Mucosa of descending colon (tissue), 3 donors: ENCODE measurements around the gene ARHGAP26. TPM values are rescaled to one million over a fixed set of nuclear protein-coding genes. Genes with fewer than 3 reads are reported as not detected.

Experiments used
- ATAC-seq: fragments of 200-7000 bp; cut with Tn5 transposase; one replicate; pipeline ENCODE4 v1.9.1; 2020; ENCODE audit warnings: mild to moderate bottlenecking, moderate library complexity
- DNase-seq, 3 donors: peaks; one replicate each; pipeline ENCODE4 v3.0.0-alpha.2; 2020
- H3K36me3 ChIP-seq: fragments of 200-600 bp; one replicate; pipeline ENCODE4 v1.8.0; 2021; ENCODE audit warnings: low read depth, mild to moderate bottlenecking
- H3K4me1 ChIP-seq: fragments of 200-600 bp; one replicate; pipeline ENCODE4 v1.8.0; 2021; ENCODE audit warnings: low read depth, mild to moderate bottlenecking
- H3K4me3 ChIP-seq: fragments of 200-600 bp; one replicate; pipeline ENCODE4 v1.8.0; 2021; ENCODE audit warnings: mild to moderate bottlenecking
- H3K9me3 ChIP-seq: fragments of 200-600 bp; one replicate; pipeline ENCODE4 v1.8.0; 2021; ENCODE audit warnings: mild to moderate bottlenecking
- intact Hi-C, 2 donors: fragments of 100-400 bp; cut with DNase I in 1 of 2; cut with micrococcal nuclease in 1 of 2; formaldehyde crosslinking; loops; one replicate each; pipeline versions ENCODE4 v1.11.0 to v1.11.1; 2022; cut with DNase I, micrococcal nuclease
- total RNA-seq, 3 donors: library from RNA; stranded (reverse); fragmentation: NEBNext Ultra II Directional in 2 of 3; extraction: Animal tissue kit (Norgen Biotek cat#: 25700) in 2 of 3; gene quantifications; one replicate each; pipeline versions ENCODE4 v1.2.1 to v1.2.4, GENCODE V29; 2021 to 2023
- TF ChIP-seq, protein P1 (sequence below): fragments of 200-600 bp; IDR thresholded peaks from one replicate; pipeline ENCODE4 v1.8.0; 2022; ENCODE audit warnings: antibody characterized with exemption, mild to moderate bottlenecking
- donor health status: DM: no; HTN: no; CAD: no; lungs with moderate emphysema.
- donor health status: DM: no; HTN: no; CAD: no.
- donor health status: DM: no; HTN: yes; CAD: no.

ARHGAP26 gene
- total RNA-seq, 3 donors from 2014 or later, result 52.9 to 96.0 (median 67.8) TPM

GRCh38 chr5:143204474-143205246 lies 434.5 kb downstream of the ARHGAP26 start:
- TF ChIP-seq, protein P1, sequence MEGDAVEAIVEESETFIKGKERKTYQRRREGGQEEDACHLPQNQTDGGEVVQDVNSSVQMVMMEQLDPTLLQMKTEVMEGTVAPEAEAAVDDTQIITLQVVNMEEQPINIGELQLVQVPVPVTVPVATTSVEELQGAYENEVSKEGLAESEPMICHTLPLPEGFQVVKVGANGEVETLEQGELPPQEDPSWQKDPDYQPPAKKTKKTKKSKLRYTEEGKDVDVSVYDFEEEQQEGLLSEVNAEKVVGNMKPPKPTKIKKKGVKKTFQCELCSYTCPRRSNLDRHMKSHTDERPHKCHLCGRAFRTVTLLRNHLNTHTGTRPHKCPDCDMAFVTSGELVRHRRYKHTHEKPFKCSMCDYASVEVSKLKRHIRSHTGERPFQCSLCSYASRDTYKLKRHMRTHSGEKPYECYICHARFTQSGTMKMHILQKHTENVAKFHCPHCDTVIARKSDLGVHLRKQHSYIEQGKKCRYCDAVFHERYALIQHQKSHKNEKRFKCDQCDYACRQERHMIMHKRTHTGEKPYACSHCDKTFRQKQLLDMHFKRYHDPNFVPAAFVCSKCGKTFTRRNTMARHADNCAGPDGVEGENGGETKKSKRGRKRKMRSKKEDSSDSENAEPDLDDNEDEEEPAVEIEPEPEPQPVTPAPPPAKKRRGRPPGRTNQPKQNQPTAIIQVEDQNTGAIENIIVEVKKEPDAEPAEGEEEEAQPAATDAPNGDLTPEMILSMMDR, result no peak
- H3K4me1 ChIP-seq, result no peaks in the 10 kb centered on the region
- ATAC-seq (no peak), DNase-seq (no peak)
- H3K4me3 ChIP-seq, result no peak overlapping the region
- intact Hi-C loops, result no loop called here
- no peaks in the 10 kb centered on the region for H3K9me3 ChIP-seq
- H3K36me3 ChIP-seq, result no peaks in the 10 kb centered on the region

GRCh38 chr5:143205386-143205785 lies 435.2 kb downstream of the ARHGAP26 start:
- TF ChIP-seq, protein P1, result no peak
- intact Hi-C loops, result no loop called here
- Histone ChIP-seq H3K4me1 (no peaks in the 10 kb centered on the region), H3K4me3 (no peak overlapping the region), H3K9me3 (no peaks in the 10 kb centered on the region), H3K36me3 (no peaks in the 10 kb centered on the region)
- ATAC-seq (no peak), DNase-seq (no peak)

- Histone ChIP-seq H3K4me3 (no peak overlapping the region), H3K4me1 (no peaks in the 10 kb centered on the region), H3K9me3 (no peaks in the 10 kb centered on the region), H3K36me3 (no peaks in the 10 kb centered on the region)
- TF ChIP-seq, protein P1, result no peak
- intact Hi-C loops, result no loop called here
- no peak for ATAC-seq
- no peak for DNase-seq
Observed at GRCh38 chr5:143205883-143206195, 435.7 kb downstream of the ARHGAP26 start.

DNA sequence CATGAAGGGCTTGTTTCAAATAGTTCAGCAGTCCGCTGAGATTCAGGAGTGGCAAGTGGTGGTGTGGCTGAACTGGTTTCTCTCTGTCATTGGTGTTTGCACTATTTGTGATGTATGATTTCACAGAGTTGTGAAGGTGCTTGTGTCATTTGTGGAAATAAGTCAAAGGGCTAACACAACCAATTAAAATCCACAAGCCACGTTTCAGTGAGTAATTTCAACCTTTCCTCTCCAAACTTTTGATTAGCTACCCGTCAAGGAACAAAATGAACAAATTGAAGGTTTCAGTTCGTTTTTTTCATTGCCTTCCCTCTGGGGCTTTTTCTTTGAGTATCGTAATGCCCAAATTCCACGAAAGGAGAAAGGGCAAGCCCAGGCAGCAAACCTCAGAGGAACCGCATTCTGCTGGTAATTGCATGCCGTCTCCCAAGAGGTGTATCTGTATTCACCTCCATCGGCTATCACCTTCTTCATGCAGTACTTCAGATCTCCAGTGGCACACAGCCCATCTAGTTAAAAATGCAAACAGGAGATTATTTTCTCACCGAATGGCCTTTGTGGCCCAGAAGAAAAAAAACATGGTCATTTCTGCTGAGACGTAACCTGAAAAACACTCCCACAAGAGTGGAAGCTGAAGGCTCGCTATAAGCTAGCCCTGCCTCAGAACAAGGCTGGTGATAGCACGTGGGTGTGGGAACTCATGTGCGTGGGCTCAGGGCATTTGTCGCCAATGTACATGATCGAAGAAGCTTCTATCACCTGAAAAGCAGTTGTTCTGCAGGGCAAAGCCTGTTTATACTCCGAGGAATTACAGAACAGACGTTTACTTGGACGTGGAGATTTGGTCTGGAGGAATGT lies 436.2 kb downstream of the ARHGAP26 start:
- Histone ChIP-seq H3K36me3 (no peaks in the 10 kb centered on the region), H3K4me1 (no peaks in the 10 kb centered on the region), H3K4me3 (no peak overlapping the region), H3K9me3 (no peaks in the 10 kb centered on the region)
- TF ChIP-seq, protein P1, result no peak
- DNase-seq (no peak), ATAC-seq (no peak)
- intact Hi-C loops, result no loop called here

DNA sequence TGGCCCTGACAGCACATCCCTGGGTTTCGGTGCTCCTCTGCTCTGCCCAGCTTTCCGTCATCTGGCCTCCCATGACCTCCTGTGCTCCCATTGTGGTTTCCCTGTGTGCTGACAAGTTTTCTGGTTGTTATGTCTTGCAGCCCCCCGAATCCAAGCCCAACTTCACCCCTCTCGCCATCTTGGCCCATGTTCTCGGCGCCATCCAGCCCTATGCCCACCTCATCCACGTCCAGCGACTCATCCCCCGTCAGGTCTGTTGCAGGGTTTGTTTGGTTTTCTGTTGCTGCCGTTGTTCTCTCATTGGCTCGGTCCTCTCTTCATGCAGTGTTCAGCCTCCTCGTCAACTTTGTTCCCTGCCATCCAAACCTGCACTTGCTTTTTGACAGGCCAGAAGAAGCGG lies 436.9 kb downstream of the ARHGAP26 start:
- Histone ChIP-seq H3K36me3 (no peaks in the 10 kb centered on the region), H3K4me1 (no peaks in the 10 kb centered on the region), H3K4me3 (no peak overlapping the region), H3K9me3 (no peaks in the 10 kb centered on the region)
- TF ChIP-seq, protein P1, result no peak
- ATAC-seq (no peak), DNase-seq (no peak)
- intact Hi-C loops, result no loop called here
